HEK293 (cell line): ENCODE data around the gene LMO7.
A peak's percentile ranks its signal among the peaks of the same experiment; 100 is the strongest.

Source experiments
- CTCF ChIA-PET: fragments of 350-600 bp; formaldehyde crosslinking; extraction: SDS; loops from one replicate; lab custom pipeline; 2021; ENCODE audit warnings: antibody characterized with exemption; lab: Yijun Ruan, JAX
- POLR2A ChIA-PET: fragments of 300-600 bp; formaldehyde crosslinking; extraction: SDS; loops from one replicate; lab custom pipeline; 2020; ENCODE audit warnings: antibody characterized with exemption, inconsistent platforms; lab: Yijun Ruan, JAX
- H3K27ac ChIP-seq: fragments of 200-500 bp; sonication (Bioruptor generic); 2 replicates; pipeline ENCODE4 v1.5.1; 2014; ENCODE audit warnings: low read depth, low read length, control low read depth, inconsistent platforms; ENCODE audit errors: extremely low read depth
- H3K36me3 ChIP-seq, 2 experiments: fragments of 200-500 bp in 1 of 2; sonication (Bioruptor generic) in 1 of 2; 1 replicate in 1 of 2; 2 replicates in 1 of 2; pipeline ENCODE4 v1.5.1; 2014 to 2017; ENCODE audit warnings: inconsistent platforms in 2 of 2, low read length in 2 of 2; ENCODE audit not compliant: control insufficient read depth in 2 of 2, insufficient read depth in 1 of 2
- H3K4me1 ChIP-seq: fragments of 200-500 bp; sonication (Bioruptor generic); 2 replicates; pipeline ENCODE4 v1.5.1; 2014; ENCODE audit warnings: mild to moderate bottlenecking, low read length, inconsistent platforms; ENCODE audit not compliant: control insufficient read depth, insufficient read depth
- H3K4me3 ChIP-seq: 2 replicates; pipeline ENCODE4 v1.5.1; 2011; ENCODE audit warnings: low read depth, mild to moderate bottlenecking, control low read depth, low read length, moderate library complexity
- H3K9me3 ChIP-seq: fragments of 200-500 bp; sonication (Bioruptor generic); 2 replicates; pipeline ENCODE4 v1.5.1; 2014; ENCODE audit warnings: low read depth, low read length, inconsistent platforms; ENCODE audit not compliant: control insufficient read depth, insufficient read depth
- BCL11A ChIP-seq: fragments of 450-650 bp; formaldehyde crosslinking; IDR thresholded peaks from 2 replicates; pipeline ENCODE4 v1.5.1; 2016; ENCODE audit warnings: low read depth, missing biosample characterization, missing genetic modification characterization
- EGR2 ChIP-seq: fragments of 450-650 bp; formaldehyde crosslinking; IDR thresholded peaks from 2 replicates; pipeline ENCODE4 v1.5.1; 2016; ENCODE audit warnings: low read depth, missing biosample characterization, missing genetic modification characterization
- IKZF3 ChIP-seq: fragments of 450-650 bp; IDR thresholded peaks from 2 replicates; pipeline ENCODE4 v1.5.0; 2018; ENCODE audit warnings: missing biosample characterization, mild to moderate bottlenecking, missing genetic modification characterization, moderate library complexity
- WT1 ChIP-seq: fragments of 450-650 bp; formaldehyde crosslinking; IDR thresholded peaks from 2 replicates; pipeline ENCODE4 v1.5.1; 2016; ENCODE audit warnings: missing biosample characterization, missing genetic modification characterization
- ZNF112 ChIP-seq: fragments of 450-650 bp; formaldehyde crosslinking; IDR thresholded peaks from 2 replicates; pipeline ENCODE4 v1.5.0; 2017; ENCODE audit warnings: missing biosample characterization, missing genetic modification characterization
- ZNF174 ChIP-seq: fragments of 450-650 bp; formaldehyde crosslinking; IDR thresholded peaks from 2 replicates; pipeline ENCODE4 v1.5.0; 2017; ENCODE audit warnings: missing biosample characterization, mild to moderate bottlenecking, missing genetic modification characterization
- ZNF202 ChIP-seq: fragments of 450-650 bp; formaldehyde crosslinking; IDR thresholded peaks from 2 replicates; pipeline ENCODE4 v1.5.1; 2016; ENCODE audit warnings: missing biosample characterization, missing genetic modification characterization, borderline replicate concordance
- ZNF214 ChIP-seq: fragments of 450-650 bp; formaldehyde crosslinking; IDR thresholded peaks from 2 replicates; pipeline ENCODE4 v1.5.1; 2017; ENCODE audit warnings: missing biosample characterization, mild to moderate bottlenecking, missing genetic modification characterization, borderline replicate concordance
- ZNF335 ChIP-seq: fragments of 450-650 bp; formaldehyde crosslinking; conservative IDR thresholded peaks from 2 replicates; pipeline ENCODE4 v1.5.1; 2016; ENCODE audit warnings: missing biosample characterization, missing genetic modification characterization
- ZNF350 ChIP-seq: fragments of 450-650 bp; formaldehyde crosslinking; IDR thresholded peaks from 2 replicates; pipeline ENCODE4 v1.5.0; 2017; ENCODE audit warnings: missing biosample characterization, mild to moderate bottlenecking, missing genetic modification characterization
- ZNF48 ChIP-seq: fragments of 450-650 bp; formaldehyde crosslinking; IDR thresholded peaks from 2 replicates; pipeline ENCODE4 v1.5.1; 2016; ENCODE audit warnings: missing biosample characterization, missing genetic modification characterization
- ZNF514 ChIP-seq: fragments of 450-650 bp; formaldehyde crosslinking; IDR thresholded peaks from 2 replicates; pipeline ENCODE4 v1.5.1; 2016; ENCODE audit warnings: missing biosample characterization, missing genetic modification characterization
- ZNF549 ChIP-seq: fragments of 450-650 bp; IDR thresholded peaks from 2 replicates; pipeline ENCODE4 v1.5.1; 2018; ENCODE audit warnings: missing biosample characterization, missing genetic modification characterization, mild to moderate bottlenecking, inconsistent platforms, moderate library complexity
- ZNF558 ChIP-seq: fragments of 450-650 bp; formaldehyde crosslinking; IDR thresholded peaks from 2 replicates; pipeline ENCODE4 v1.5.1; 2016; ENCODE audit warnings: missing biosample characterization, missing genetic modification characterization
- ZNF585B ChIP-seq: fragments of 450-650 bp; formaldehyde crosslinking; IDR thresholded peaks from 2 replicates; pipeline ENCODE4 v1.5.1; 2016; ENCODE audit warnings: missing biosample characterization, missing genetic modification characterization
- ZNF621 ChIP-seq: fragments of 450-650 bp; formaldehyde crosslinking; IDR thresholded peaks from 2 replicates; pipeline ENCODE4 v1.5.1; 2017; ENCODE audit warnings: missing biosample characterization, missing genetic modification characterization
- ZNF623 ChIP-seq: fragments of 450-650 bp; formaldehyde crosslinking; IDR thresholded peaks from 2 replicates; pipeline ENCODE4 v1.5.1; 2016; ENCODE audit warnings: missing biosample characterization, missing genetic modification characterization
- ZNF701 ChIP-seq: fragments of 450-650 bp; formaldehyde crosslinking; IDR thresholded peaks from 2 replicates; pipeline ENCODE4 v1.5.1; 2016; ENCODE audit warnings: missing biosample characterization, missing genetic modification characterization
- ZNF776 ChIP-seq: fragments of 450-650 bp; formaldehyde crosslinking; IDR thresholded peaks from 2 replicates; pipeline ENCODE4 v1.5.0; 2017; ENCODE audit warnings: missing biosample characterization, missing genetic modification characterization, borderline replicate concordance
- ZNF791 ChIP-seq: fragments of 450-650 bp; formaldehyde crosslinking; IDR thresholded peaks from 2 replicates; pipeline ENCODE4 v1.5.1; 2016; ENCODE audit warnings: missing biosample characterization, missing genetic modification characterization
- TF ChIP-seq, protein P1 (sequence below): fragments of 450-650 bp; formaldehyde crosslinking; IDR thresholded peaks from 2 replicates; pipeline ENCODE4 v1.5.1; 2016; ENCODE audit warnings: missing biosample characterization, missing genetic modification characterization
- TF ChIP-seq, protein P2 (sequence below): fragments of 450-650 bp; formaldehyde crosslinking; IDR thresholded peaks from 2 replicates; pipeline ENCODE4 v1.5.1; 2016; ENCODE audit warnings: missing biosample characterization, missing genetic modification characterization, borderline replicate concordance
- TF ChIP-seq, protein P3 (sequence below): fragments of 450-650 bp; formaldehyde crosslinking; IDR thresholded peaks from 2 replicates; pipeline ENCODE4 v1.5.1; 2016; ENCODE audit warnings: missing biosample characterization, missing genetic modification characterization, borderline replicate concordance
- TF ChIP-seq, protein P4 (sequence below): fragments of 450-650 bp; formaldehyde crosslinking; IDR thresholded peaks from 2 replicates; pipeline ENCODE4 v1.5.1; 2016; ENCODE audit warnings: missing biosample characterization, missing genetic modification characterization

The LMO7 gene

DNA sequence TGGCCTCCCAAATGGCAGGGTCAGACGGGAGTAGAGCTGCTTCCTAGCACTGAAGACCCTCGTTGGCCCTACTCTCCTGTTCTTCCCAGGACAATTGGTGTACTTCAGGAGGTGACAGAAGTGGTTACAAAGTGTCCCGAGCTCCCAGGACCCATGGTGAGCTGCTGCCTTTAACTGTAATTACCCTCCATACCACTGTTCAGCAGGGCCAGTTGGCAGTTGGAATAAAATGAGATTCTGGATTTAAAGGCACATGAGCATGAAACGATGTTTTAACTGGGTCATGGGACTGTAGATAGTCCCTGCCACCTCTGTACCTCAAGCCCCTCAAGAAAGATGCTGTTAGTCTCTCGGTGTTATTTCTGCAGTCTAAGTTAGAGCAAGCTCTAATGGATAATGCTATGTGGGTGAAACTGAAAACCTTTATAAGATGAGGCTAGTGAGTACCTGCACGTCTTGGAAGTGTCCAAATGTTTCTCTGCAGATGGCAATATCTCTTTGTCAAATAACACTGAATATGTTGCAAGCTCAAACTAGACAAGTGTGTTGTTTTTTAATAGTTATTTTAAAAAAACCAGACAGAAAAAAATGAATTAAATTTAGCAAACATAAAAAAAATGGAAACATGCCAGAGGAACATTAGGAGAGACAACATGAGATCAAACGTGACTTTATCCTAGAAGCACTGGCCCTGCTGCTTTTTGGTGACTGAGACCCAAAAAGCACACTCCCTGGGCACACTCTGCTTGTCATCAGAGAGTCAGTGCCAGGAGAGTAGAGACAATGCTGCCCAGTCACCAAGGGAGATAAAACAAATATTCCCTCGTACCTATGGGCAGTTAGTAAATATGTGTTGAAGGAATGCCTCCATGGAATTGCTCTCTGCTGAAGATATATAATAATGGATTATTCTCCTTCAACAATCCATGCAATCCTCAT lies 266.3 kb downstream of the LMO7 start (continued):
- TF ChIP-seq, protein P1, sequence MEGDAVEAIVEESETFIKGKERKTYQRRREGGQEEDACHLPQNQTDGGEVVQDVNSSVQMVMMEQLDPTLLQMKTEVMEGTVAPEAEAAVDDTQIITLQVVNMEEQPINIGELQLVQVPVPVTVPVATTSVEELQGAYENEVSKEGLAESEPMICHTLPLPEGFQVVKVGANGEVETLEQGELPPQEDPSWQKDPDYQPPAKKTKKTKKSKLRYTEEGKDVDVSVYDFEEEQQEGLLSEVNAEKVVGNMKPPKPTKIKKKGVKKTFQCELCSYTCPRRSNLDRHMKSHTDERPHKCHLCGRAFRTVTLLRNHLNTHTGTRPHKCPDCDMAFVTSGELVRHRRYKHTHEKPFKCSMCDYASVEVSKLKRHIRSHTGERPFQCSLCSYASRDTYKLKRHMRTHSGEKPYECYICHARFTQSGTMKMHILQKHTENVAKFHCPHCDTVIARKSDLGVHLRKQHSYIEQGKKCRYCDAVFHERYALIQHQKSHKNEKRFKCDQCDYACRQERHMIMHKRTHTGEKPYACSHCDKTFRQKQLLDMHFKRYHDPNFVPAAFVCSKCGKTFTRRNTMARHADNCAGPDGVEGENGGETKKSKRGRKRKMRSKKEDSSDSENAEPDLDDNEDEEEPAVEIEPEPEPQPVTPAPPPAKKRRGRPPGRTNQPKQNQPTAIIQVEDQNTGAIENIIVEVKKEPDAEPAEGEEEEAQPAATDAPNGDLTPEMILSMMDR (tag by site-specific recombination): no peak
- TF ChIP-seq ZNF202 (tag by site-specific recombination) (no peak), ZNF48 (no peak)

DNA sequence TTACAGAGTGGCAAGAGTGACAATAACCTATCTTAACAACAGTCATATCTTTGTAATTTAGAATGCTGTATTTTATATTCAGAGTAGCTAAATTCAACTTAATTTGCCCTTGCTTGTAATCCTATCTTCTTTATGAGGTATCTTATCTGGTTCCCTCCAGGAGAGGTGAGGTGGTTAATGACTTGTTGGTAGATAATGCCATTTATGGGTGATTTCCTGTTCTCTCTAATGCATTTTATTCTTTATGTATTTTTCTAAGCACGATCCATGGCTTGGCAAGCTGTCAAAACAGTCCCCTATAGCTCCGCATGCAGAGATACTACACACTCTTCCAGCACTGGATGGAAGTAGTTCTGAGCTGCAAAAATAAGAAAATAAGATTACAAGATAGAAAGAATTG lies 267.9 kb downstream of the LMO7 start:
- Histone ChIP-seq H3K4me3 (no peak overlapping the region), H3K36me3 (no peaks in the 10 kb centered on the region), H3K4me1 (no peaks in the 10 kb centered on the region), H3K27ac (peak overlapping the region; percentile 26; the same call in 1 of the 2 replicates), H3K9me3 (no peaks in the 10 kb centered on the region)
- ChIA-PET CTCF (interaction anchor here (0.6 to 1.8 kb wide), 4 partner anchors 28 to 216 kb away, joined by 3 to 5 read pairs (median 3); no protein-coding TSS in a partner anchor), POLR2A (interaction anchor here (1.0 kb wide), 1 partner anchor 981 kb away, joined by 3 read pairs; no protein-coding TSS in a partner anchor)
- TF ChIP-seq ZNF701 (tag by site-specific recombination) (no peak), ZNF350 (no peak), ZNF776 (tag by site-specific recombination) (no peak), ZNF791 (no peak), ZNF558 (no peak), ZNF214 (tag by site-specific recombination) (no peak), ZNF549 (tag by site-specific recombination) (no peak), ZNF621 (no peak), ZNF112 (tag by site-specific recombination) (no peak), ZNF514 (tag by site-specific recombination) (no peak), ZNF174 (tag by site-specific recombination) (no peak), ZNF335 (tag by site-specific recombination) (no peak), ZNF585B (tag by site-specific recombination) (no peak), BCL11A (tag by site-specific recombination) (no peak), IKZF3 (tag by site-specific recombination) (peak; percentile 96), WT1 (tag by site-specific recombination) (no peak), EGR2 (tag by site-specific recombination) (no peak), ZNF623 (tag by site-specific recombination) (no peak)
- TF ChIP-seq, protein P2, sequence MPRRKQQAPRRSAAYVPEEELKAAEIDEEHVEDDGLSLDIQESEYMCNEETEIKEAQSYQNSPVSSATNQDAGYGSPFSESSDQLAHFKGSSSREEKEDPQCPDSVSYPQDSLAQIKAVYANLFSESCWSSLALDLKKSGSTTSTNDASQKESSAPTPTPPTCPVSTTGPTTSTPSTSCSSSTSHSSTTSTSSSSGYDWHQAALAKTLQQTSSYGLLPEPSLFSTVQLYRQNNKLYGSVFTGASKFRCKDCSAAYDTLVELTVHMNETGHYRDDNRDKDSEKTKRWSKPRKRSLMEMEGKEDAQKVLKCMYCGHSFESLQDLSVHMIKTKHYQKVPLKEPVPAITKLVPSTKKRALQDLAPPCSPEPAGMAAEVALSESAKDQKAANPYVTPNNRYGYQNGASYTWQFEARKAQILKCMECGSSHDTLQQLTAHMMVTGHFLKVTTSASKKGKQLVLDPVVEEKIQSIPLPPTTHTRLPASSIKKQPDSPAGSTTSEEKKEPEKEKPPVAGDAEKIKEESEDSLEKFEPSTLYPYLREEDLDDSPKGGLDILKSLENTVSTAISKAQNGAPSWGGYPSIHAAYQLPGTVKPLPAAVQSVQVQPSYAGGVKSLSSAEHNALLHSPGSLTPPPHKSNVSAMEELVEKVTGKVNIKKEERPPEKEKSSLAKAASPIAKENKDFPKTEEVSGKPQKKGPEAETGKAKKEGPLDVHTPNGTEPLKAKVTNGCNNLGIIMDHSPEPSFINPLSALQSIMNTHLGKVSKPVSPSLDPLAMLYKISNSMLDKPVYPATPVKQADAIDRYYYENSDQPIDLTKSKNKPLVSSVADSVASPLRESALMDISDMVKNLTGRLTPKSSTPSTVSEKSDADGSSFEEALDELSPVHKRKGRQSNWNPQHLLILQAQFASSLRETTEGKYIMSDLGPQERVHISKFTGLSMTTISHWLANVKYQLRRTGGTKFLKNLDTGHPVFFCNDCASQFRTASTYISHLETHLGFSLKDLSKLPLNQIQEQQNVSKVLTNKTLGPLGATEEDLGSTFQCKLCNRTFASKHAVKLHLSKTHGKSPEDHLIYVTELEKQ (tag by site-specific recombination): peak; percentile 90
- TF ChIP-seq, protein P3, sequence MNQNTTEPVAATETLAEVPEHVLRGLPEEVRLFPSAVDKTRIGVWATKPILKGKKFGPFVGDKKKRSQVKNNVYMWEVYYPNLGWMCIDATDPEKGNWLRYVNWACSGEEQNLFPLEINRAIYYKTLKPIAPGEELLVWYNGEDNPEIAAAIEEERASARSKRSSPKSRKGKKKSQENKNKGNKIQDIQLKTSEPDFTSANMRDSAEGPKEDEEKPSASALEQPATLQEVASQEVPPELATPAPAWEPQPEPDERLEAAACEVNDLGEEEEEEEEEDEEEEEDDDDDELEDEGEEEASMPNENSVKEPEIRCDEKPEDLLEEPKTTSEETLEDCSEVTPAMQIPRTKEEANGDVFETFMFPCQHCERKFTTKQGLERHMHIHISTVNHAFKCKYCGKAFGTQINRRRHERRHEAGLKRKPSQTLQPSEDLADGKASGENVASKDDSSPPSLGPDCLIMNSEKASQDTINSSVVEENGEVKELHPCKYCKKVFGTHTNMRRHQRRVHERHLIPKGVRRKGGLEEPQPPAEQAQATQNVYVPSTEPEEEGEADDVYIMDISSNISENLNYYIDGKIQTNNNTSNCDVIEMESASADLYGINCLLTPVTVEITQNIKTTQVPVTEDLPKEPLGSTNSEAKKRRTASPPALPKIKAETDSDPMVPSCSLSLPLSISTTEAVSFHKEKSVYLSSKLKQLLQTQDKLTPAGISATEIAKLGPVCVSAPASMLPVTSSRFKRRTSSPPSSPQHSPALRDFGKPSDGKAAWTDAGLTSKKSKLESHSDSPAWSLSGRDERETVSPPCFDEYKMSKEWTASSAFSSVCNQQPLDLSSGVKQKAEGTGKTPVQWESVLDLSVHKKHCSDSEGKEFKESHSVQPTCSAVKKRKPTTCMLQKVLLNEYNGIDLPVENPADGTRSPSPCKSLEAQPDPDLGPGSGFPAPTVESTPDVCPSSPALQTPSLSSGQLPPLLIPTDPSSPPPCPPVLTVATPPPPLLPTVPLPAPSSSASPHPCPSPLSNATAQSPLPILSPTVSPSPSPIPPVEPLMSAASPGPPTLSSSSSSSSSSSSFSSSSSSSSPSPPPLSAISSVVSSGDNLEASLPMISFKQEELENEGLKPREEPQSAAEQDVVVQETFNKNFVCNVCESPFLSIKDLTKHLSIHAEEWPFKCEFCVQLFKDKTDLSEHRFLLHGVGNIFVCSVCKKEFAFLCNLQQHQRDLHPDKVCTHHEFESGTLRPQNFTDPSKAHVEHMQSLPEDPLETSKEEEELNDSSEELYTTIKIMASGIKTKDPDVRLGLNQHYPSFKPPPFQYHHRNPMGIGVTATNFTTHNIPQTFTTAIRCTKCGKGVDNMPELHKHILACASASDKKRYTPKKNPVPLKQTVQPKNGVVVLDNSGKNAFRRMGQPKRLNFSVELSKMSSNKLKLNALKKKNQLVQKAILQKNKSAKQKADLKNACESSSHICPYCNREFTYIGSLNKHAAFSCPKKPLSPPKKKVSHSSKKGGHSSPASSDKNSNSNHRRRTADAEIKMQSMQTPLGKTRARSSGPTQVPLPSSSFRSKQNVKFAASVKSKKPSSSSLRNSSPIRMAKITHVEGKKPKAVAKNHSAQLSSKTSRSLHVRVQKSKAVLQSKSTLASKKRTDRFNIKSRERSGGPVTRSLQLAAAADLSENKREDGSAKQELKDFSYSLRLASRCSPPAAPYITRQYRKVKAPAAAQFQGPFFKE: no peak
- TF ChIP-seq, protein P4, sequence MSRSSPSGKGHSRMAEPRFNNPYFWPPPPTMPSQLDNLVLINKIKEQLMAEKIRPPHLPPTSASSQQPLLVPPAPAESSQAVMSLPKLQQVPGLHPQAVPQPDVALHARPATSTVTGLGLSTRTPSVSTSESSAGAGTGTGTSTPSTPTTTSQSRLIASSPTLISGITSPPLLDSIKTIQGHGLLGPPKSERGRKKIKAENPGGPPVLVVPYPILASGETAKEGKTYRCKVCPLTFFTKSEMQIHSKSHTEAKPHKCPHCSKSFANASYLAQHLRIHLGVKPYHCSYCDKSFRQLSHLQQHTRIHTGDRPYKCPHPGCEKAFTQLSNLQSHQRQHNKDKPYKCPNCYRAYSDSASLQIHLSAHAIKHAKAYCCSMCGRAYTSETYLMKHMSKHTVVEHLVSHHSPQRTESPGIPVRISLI (tag by site-specific recombination): no peak
